ENCODE measurements around the gene LTBP1. TPM values are rescaled to one million over a fixed set of nuclear protein-coding genes. Genes with fewer than 3 reads are reported as not detected.
"Not testable (repeated sequence)": the region's sequence is repeated elsewhere in the genome, so short reads cannot be mapped to it uniquely, and the experiment has no call there.

The LTBP1 gene
- total RNA-seq, 2 donors from 2014 or later: 2.2 to 33.8 TPM

- not testable (repeated sequence) for H3K36me3 Mint-ChIP-seq (ENCODE audit: low read depth); H3K4me1 Mint-ChIP-seq; H3K27ac Mint-ChIP-seq; H3K9me3 ChIP-seq (ENCODE audit: control insufficient read depth, low read length, poor library complexity, severe bottlenecking); ATAC-seq; DNase-seq; H3K4me3 Mint-ChIP-seq
- peaks cover 22% of the 10 kb centered on the region for H3K27me3 Mint-ChIP-seq
Measured at GRCh38 chr2:32919901-32920300, 26.9 kb upstream of the LTBP1 start.

GRCh38 chr2:32921486-32921885 is 25.3 kb upstream of the LTBP1 start:
- not testable (repeated sequence) for H3K27ac Mint-ChIP-seq, H3K4me3 Mint-ChIP-seq
- peaks cover 26% of the 10 kb centered on the region for H3K27me3 Mint-ChIP-seq

GRCh38 chr2:32922501-32922900 is 24.3 kb upstream of the LTBP1 start:
- ATAC-seq (no peak), DNase-seq (no peak)
- no peaks in the 10 kb centered on the region for H3K9me3 ChIP-seq (ENCODE audit: control insufficient read depth, low read length, poor library complexity, severe bottlenecking)
- no peak overlapping the region for H3K27ac Mint-ChIP-seq
- peaks cover 3% of the 10 kb centered on the region for H3K36me3 Mint-ChIP-seq (ENCODE audit: low read depth)
- no peaks in the 10 kb centered on the region for H3K4me1 Mint-ChIP-seq
- peaks cover 36% of the 10 kb centered on the region for H3K27me3 Mint-ChIP-seq
- H3K4me3 Mint-ChIP-seq: no peak overlapping the region

More at GRCh38 chr2:32921486-32921885, 25.3 kb upstream of the LTBP1 start:
- H3K4me1 Mint-ChIP-seq; DNase-seq; H3K36me3 Mint-ChIP-seq (ENCODE audit: low read depth); ATAC-seq; H3K9me3 ChIP-seq (ENCODE audit: control insufficient read depth, low read length, poor library complexity, severe bottlenecking): not testable (repeated sequence)

- DNase-seq: no peak
- Mint-ChIP-seq H3K4me1 (no peaks in the 10 kb centered on the region), H3K27me3 (peaks cover 37% of the 10 kb centered on the region), H3K36me3 (ENCODE audit: low read depth) (peaks cover 3% of the 10 kb centered on the region), H3K27ac (no peak overlapping the region), H3K4me3 (no peak overlapping the region)
- no peaks in the 10 kb centered on the region for H3K9me3 ChIP-seq (ENCODE audit: control insufficient read depth, low read length, poor library complexity, severe bottlenecking)
- ATAC-seq: no peak
Measured at GRCh38 chr2:32923109-32923508, 23.6 kb upstream of the LTBP1 start.

GRCh38 chr2:32925283-32925815 is 21.4 kb upstream of the LTBP1 start:
- Mint-ChIP-seq H3K27ac (no peak overlapping the region), H3K4me3 (no peak overlapping the region), H3K27me3 (peaks cover 37% of the 10 kb centered on the region), H3K36me3 (ENCODE audit: low read depth) (peaks cover 3% of the 10 kb centered on the region), H3K4me1 (no peaks in the 10 kb centered on the region)
- ATAC-seq: no peak
- no peaks in the 10 kb centered on the region for H3K9me3 ChIP-seq (ENCODE audit: control insufficient read depth, low read length, poor library complexity, severe bottlenecking)
- DNase-seq: no peak

- Mint-ChIP-seq H3K27me3 (peaks cover 37% of the 10 kb centered on the region), H3K27ac (no peak overlapping the region), H3K4me3 (no peak overlapping the region), H3K4me1 (no peaks in the 10 kb centered on the region), H3K36me3 (ENCODE audit: low read depth) (peaks cover 3% of the 10 kb centered on the region)
- DNase-seq (no peak), ATAC-seq (no peak)
- no peaks in the 10 kb centered on the region for H3K9me3 ChIP-seq (ENCODE audit: control insufficient read depth, low read length, poor library complexity, severe bottlenecking)
Measured at GRCh38 chr2:32925976-32926707, 20.6 kb upstream of the LTBP1 start.

GRCh38 chr2:32926708-32927084 is 20.1 kb upstream of the LTBP1 start:
- Mint-ChIP-seq H3K27ac (no peak overlapping the region), H3K27me3 (peaks cover 35% of the 10 kb centered on the region), H3K4me3 (no peak overlapping the region), H3K36me3 (ENCODE audit: low read depth) (peaks cover 3% of the 10 kb centered on the region), H3K4me1 (no peaks in the 10 kb centered on the region)
- DNase-seq: no peak
- no peaks in the 10 kb centered on the region for H3K9me3 ChIP-seq (ENCODE audit: control insufficient read depth, low read length, poor library complexity, severe bottlenecking)
- ATAC-seq: no peak

GRCh38 chr2:32930436-32930835 is 16.3 kb upstream of the LTBP1 start:
- no peak for DNase-seq
- H3K27me3 Mint-ChIP-seq: peaks cover 24% of the 10 kb centered on the region
- no peaks in the 10 kb centered on the region for H3K9me3 ChIP-seq (ENCODE audit: control insufficient read depth, low read length, poor library complexity, severe bottlenecking)
- no peak overlapping the region for H3K4me3 Mint-ChIP-seq
- no peak for ATAC-seq
- H3K36me3 Mint-ChIP-seq (ENCODE audit: low read depth): peaks cover 3% of the 10 kb centered on the region
- H3K27ac Mint-ChIP-seq: no peak overlapping the region
- no peaks in the 10 kb centered on the region for H3K4me1 Mint-ChIP-seq

GRCh38 chr2:32931519-32931918 is 15.2 kb upstream of the LTBP1 start:
- Mint-ChIP-seq H3K36me3 (ENCODE audit: low read depth) (peaks cover 3% of the 10 kb centered on the region), H3K4me1 (no peaks in the 10 kb centered on the region), H3K27ac (no peak overlapping the region), H3K27me3 (peaks cover 23% of the 10 kb centered on the region), H3K4me3 (no peak overlapping the region)
- H3K9me3 ChIP-seq (ENCODE audit: control insufficient read depth, low read length, poor library complexity, severe bottlenecking): no peaks in the 10 kb centered on the region
- no peak for ATAC-seq
- DNase-seq: no peak

GRCh38 chr2:32931945-32932709 is 14.6 kb upstream of the LTBP1 start:
- DNase-seq: no peak
- ATAC-seq: no peak
- Mint-ChIP-seq H3K4me3 (no peak overlapping the region), H3K4me1 (no peaks in the 10 kb centered on the region), H3K36me3 (ENCODE audit: low read depth) (peaks cover 3% of the 10 kb centered on the region), H3K27me3 (peaks cover 23% of the 10 kb centered on the region), H3K27ac (no peak overlapping the region)
- no peaks in the 10 kb centered on the region for H3K9me3 ChIP-seq (ENCODE audit: control insufficient read depth, low read length, poor library complexity, severe bottlenecking)

GRCh38 chr2:32932825-32933755 is 13.7 kb upstream of the LTBP1 start:
- ATAC-seq: no peak
- Mint-ChIP-seq H3K4me1 (no peaks in the 10 kb centered on the region), H3K27me3 (peaks cover 28% of the 10 kb centered on the region), H3K4me3 (no peak overlapping the region), H3K36me3 (ENCODE audit: low read depth) (no peaks in the 10 kb centered on the region), H3K27ac (no peak overlapping the region)
- no peaks in the 10 kb centered on the region for H3K9me3 ChIP-seq (ENCODE audit: control insufficient read depth, low read length, poor library complexity, severe bottlenecking)
- DNase-seq: no peak

GRCh38 chr2:32933756-32934095 is 13.0 kb upstream of the LTBP1 start:
- no peak for ATAC-seq
- no peak overlapping the region for H3K27ac Mint-ChIP-seq
- H3K9me3 ChIP-seq (ENCODE audit: control insufficient read depth, low read length, poor library complexity, severe bottlenecking): no peaks in the 10 kb centered on the region
- H3K4me3 Mint-ChIP-seq: no peak overlapping the region
- peaks cover 35% of the 10 kb centered on the region for H3K27me3 Mint-ChIP-seq
- H3K36me3 Mint-ChIP-seq (ENCODE audit: low read depth): peaks cover 2% of the 10 kb centered on the region
- no peak for DNase-seq
- no peaks in the 10 kb centered on the region for H3K4me1 Mint-ChIP-seq
